Esophagus (tissue), 2 donors: ENCODE data around the gene BAG1. TPM values are rescaled to one million over a fixed set of nuclear protein-coding genes. Genes with fewer than 3 reads are reported as not detected.

Source experiments
- H3K27ac ChIP-seq, 2 donors: one replicate each; pipeline ENCODE4 v1.5.1; 2013; ENCODE audit warnings: low read depth in 2 of 2, mild to moderate bottlenecking in 2 of 2, inconsistent platforms in 1 of 2, low read length in 1 of 2, moderate library complexity in 1 of 2
- H3K27me3 ChIP-seq, 2 donors: one replicate each; pipeline ENCODE4 v1.6.1; 2013; ENCODE audit warnings: low read length in 2 of 2, control low read depth in 1 of 2, mild to moderate bottlenecking in 1 of 2; ENCODE audit not compliant: insufficient read depth in 2 of 2, control insufficient read depth in 1 of 2
- H3K36me3 ChIP-seq, 2 donors: one replicate each; pipeline ENCODE4 v1.6.1; 2013; ENCODE audit warnings: low read length in 1 of 2; ENCODE audit not compliant: control insufficient read depth in 2 of 2, insufficient read depth in 2 of 2
- H3K4me1 ChIP-seq, 2 donors: one replicate each; pipeline ENCODE4 v1.6.1; 2013; ENCODE audit warnings: low read length in 1 of 2; ENCODE audit not compliant: control insufficient read depth in 2 of 2, insufficient read depth in 2 of 2
- H3K4me3 ChIP-seq, 2 donors: one replicate each; pipeline ENCODE4 v1.5.1; 2013; ENCODE audit warnings: low read length in 2 of 2, mild to moderate bottlenecking in 2 of 2, low read depth in 1 of 2, moderate library complexity in 1 of 2
- H3K9me3 ChIP-seq, 2 donors: one replicate each; pipeline ENCODE4 v1.6.1; 2013; ENCODE audit warnings: mild to moderate bottlenecking in 2 of 2, low read depth in 1 of 2, low read length in 1 of 2, moderate library complexity in 1 of 2; ENCODE audit not compliant: control insufficient read depth in 2 of 2, insufficient read depth in 1 of 2
- WGBS, 2 donors: extraction: QIAGEN DNeasy Blood & Tissue Kit; methylation state at CpG; one replicate each; pipeline ENCODE4 v1.1.7; 2013; 5-methylcytosine and 5-hydroxymethylcytosine counted together
- polyA plus RNA-seq, 2 donors: library from polyadenylated mRNA; stranded (reverse); fragments of 200-250 nt; gene quantifications; one replicate each; pipeline ENCODE4 v1.2.3, GENCODE V29; 2013
- donor health status: healthy with polysubstance abuse.
- donor health status: Bipolar disorder and iron deficiency.

Gene BAG1
- polyA plus RNA-seq, 2 donors, result 63.5 to 102 TPM

GRCh38 chr9:33287087-33287490, 22.6 kb upstream of the BAG1 start:
- Histone ChIP-seq H3K27me3 (no peaks in the 10 kb centered on the region), H3K4me3 (no peak overlapping the region), H3K9me3 (no peaks in the 10 kb centered on the region), H3K4me1 (no peaks in the 10 kb centered on the region), H3K36me3 (peaks cover 0 to 3% of the 10 kb centered on the region in 2 donors), H3K27ac (peak overlapping the region; percentile 35 to 66)
- WGBS, 2 donors, result 46 to 68% methylated on average over 4 of the region's 4 CpGs

- 84 to 85% methylated on average over 5 of the region's 5 CpGs for WGBS, 2 donors
- no peaks in the 10 kb centered on the region for H3K9me3 ChIP-seq
- no peaks in the 10 kb centered on the region for H3K4me1 ChIP-seq
- peaks cover 0 to 3% of the 10 kb centered on the region in 2 donors for H3K36me3 ChIP-seq
- no peak overlapping the region for H3K4me3 ChIP-seq
- no peaks in the 10 kb centered on the region for H3K27me3 ChIP-seq
- H3K27ac ChIP-seq, result no peak overlapping the region
Observed at GRCh38 chr9:33285502-33285901, 21.0 kb upstream of the BAG1 start.

- H3K9me3 ChIP-seq, result no peaks in the 10 kb centered on the region
- H3K27me3 ChIP-seq, result no peaks in the 10 kb centered on the region
- no peak overlapping the region for H3K4me3 ChIP-seq
- no peak overlapping the region for H3K27ac ChIP-seq
- WGBS, 2 donors, result 97 to 98% methylated on average over 4 of the region's 4 CpGs
- no peaks in the 10 kb centered on the region for H3K4me1 ChIP-seq
- peaks cover 18 to 23% of the 10 kb centered on the region in 2 donors for H3K36me3 ChIP-seq
Observed at GRCh38 chr9:33277484-33277883, 13.0 kb upstream of the BAG1 start.

GRCh38 chr9:33273972-33274328, 9.4 kb upstream of the BAG1 start:
- no peak overlapping the region for H3K27ac ChIP-seq
- peaks cover 15 to 22% of the 10 kb centered on the region in 2 donors for H3K36me3 ChIP-seq
- no peaks in the 10 kb centered on the region for H3K9me3 ChIP-seq
- H3K4me1 ChIP-seq, result no peaks in the 10 kb centered on the region
- WGBS, 2 donors, result 90 to 93% methylated on average over 2 of the region's 2 CpGs
- no peaks in the 10 kb centered on the region for H3K27me3 ChIP-seq
- no peak overlapping the region for H3K4me3 ChIP-seq

GRCh38 chr9:33273266-33273971, 8.9 kb upstream of the BAG1 start:
- no peak overlapping the region for H3K27ac ChIP-seq
- 70 to 80% methylated on average over 3 of the region's 3 CpGs for WGBS, 2 donors
- no peak overlapping the region for H3K4me3 ChIP-seq
- H3K9me3 ChIP-seq, result no peaks in the 10 kb centered on the region
- peaks cover 15 to 19% of the 10 kb centered on the region in 2 donors for H3K36me3 ChIP-seq
- no peaks in the 10 kb centered on the region for H3K4me1 ChIP-seq
- H3K27me3 ChIP-seq, result no peaks in the 10 kb centered on the region

GRCh38 chr9:33272061-33272460, 7.6 kb upstream of the BAG1 start:
- WGBS, 2 donors, result 96 to 98% methylated on average over 1 of the region's 1 CpG
- H3K36me3 ChIP-seq, result peaks cover 6 to 12% of the 10 kb centered on the region in 2 donors
- no peaks in the 10 kb centered on the region for H3K27me3 ChIP-seq
- H3K27ac ChIP-seq, result no peak overlapping the region
- no peaks in the 10 kb centered on the region for H3K9me3 ChIP-seq
- no peaks in the 10 kb centered on the region for H3K4me1 ChIP-seq
- no peak overlapping the region for H3K4me3 ChIP-seq

- 78 to 89% methylated on average over 3 of the region's 3 CpGs for WGBS, 2 donors
- H3K27ac ChIP-seq, result no peak overlapping the region
- H3K4me1 ChIP-seq, result peaks cover 0 to 6% of the 10 kb centered on the region in 2 donors
- H3K27me3 ChIP-seq, result no peaks in the 10 kb centered on the region
- no peak overlapping the region for H3K4me3 ChIP-seq
- H3K9me3 ChIP-seq, result no peaks in the 10 kb centered on the region
- H3K36me3 ChIP-seq, result peaks cover 0 to 5% of the 10 kb centered on the region in 2 donors
Observed at GRCh38 chr9:33270146-33270545, 5.6 kb upstream of the BAG1 start.

GRCh38 chr9:33267151-33267767, 2.8 kb upstream of the BAG1 start:
- peaks cover 2 to 6% of the 10 kb centered on the region in 2 donors for H3K4me1 ChIP-seq
- no peak overlapping the region for H3K27ac ChIP-seq
- no peaks in the 10 kb centered on the region for H3K27me3 ChIP-seq
- H3K4me3 ChIP-seq, result no peak overlapping the region
- no peaks in the 10 kb centered on the region for H3K9me3 ChIP-seq
- H3K36me3 ChIP-seq, result peaks cover 0 to 2% of the 10 kb centered on the region in 2 donors

- Histone ChIP-seq H3K36me3 (peaks cover 2 to 4% of the 10 kb centered on the region in 2 donors), H3K27me3 (no peaks in the 10 kb centered on the region), H3K4me3 (peak overlapping the region; percentile 66 to 70), H3K27ac (peak overlapping the region; percentile 92 to 94), H3K9me3 (no peaks in the 10 kb centered on the region), H3K4me1 (peaks cover 2 to 6% of the 10 kb centered on the region in 2 donors)
- 20 to 21% methylated on average over 13 of the region's 13 CpGs for WGBS, 2 donors
Observed at GRCh38 chr9:33265211-33265865, 830 bp upstream of the BAG1 start.
